Suprapubic skin (tissue), 4 donors: Measurements from ENCODE around the gene RASSF5. TPM values are rescaled to one million over a fixed set of nuclear protein-coding genes. Genes with fewer than 3 reads are reported as not detected.

Source experiments
- DNase-seq, 2 donors: peaks; one replicate each; pipeline ENCODE4 v3.0.0-alpha.2; 2019; ENCODE audit warnings: low spot score in 2 of 2
- H3K27ac ChIP-seq: fragments of 200-600 bp; sonication (generic); one replicate; pipeline ENCODE4 v1.5.1; 2019
- H3K27me3 ChIP-seq: fragments of 200-600 bp; sonication (generic); one replicate; pipeline ENCODE4 v1.5.1; 2019
- H3K36me3 ChIP-seq: fragments of 200-600 bp; sonication (generic); one replicate; pipeline ENCODE4 v1.5.1; 2019
- H3K4me1 ChIP-seq: fragments of 200-600 bp; sonication (generic); one replicate; pipeline ENCODE4 v1.5.1; 2019
- H3K4me3 ChIP-seq: fragments of 200-600 bp; sonication (generic); one replicate; pipeline ENCODE4 v1.5.1; 2019; ENCODE audit warnings: mild to moderate bottlenecking
- H3K9me3 ChIP-seq: fragments of 200-600 bp; sonication (generic); one replicate; pipeline ENCODE4 v1.5.1; 2019
- EP300 ChIP-seq: sonication (generic); formaldehyde crosslinking; IDR thresholded peaks from one replicate; pipeline ENCODE4 v1.6.1; 2017; ENCODE audit warnings: antibody characterized with exemption
- POLR2A ChIP-seq, 2 donors: fragments of 450-650 bp; IDR thresholded peaks; one replicate each; pipeline ENCODE4 v1.6.1; 2017; ENCODE audit warnings: antibody characterized with exemption in 2 of 2, mild to moderate bottlenecking in 2 of 2, moderate library complexity in 2 of 2
- POLR2AphosphoS5 ChIP-seq, 3 donors: sonication (generic); formaldehyde crosslinking; IDR thresholded peaks; one replicate each; pipeline ENCODE4 v1.6.1; 2017; ENCODE audit warnings: antibody characterized with exemption in 3 of 3
- WGBS: methylation state at CpG from one replicate; pipeline ENCODE4 v1.1.5; 2018; 5-methylcytosine and 5-hydroxymethylcytosine counted together
- total RNA-seq, 4 donors: library from RNA; depleted of rRNA; stranded (reverse); fragments of >200 nt; gene quantifications; one replicate each; pipeline ENCODE4 v1.1.0, GENCODE V29; 2016
- TF ChIP-seq, protein P1 (sequence below), 2 donors: fragments of 200-600 bp in 1 of 2; fragments of 450-650 bp in 1 of 2; sonication (generic) in 1 of 2; IDR thresholded peaks; one replicate each; pipeline ENCODE4 v1.5.1; 2016 to 2019; ENCODE audit warnings: antibody characterized with exemption in 2 of 2, mild to moderate bottlenecking in 1 of 2, moderate library complexity in 1 of 2

Gene RASSF5
- total RNA-seq, 4 donors from 2014 or later: 34.8 to 74.5 (median 64.9) TPM

DNA sequence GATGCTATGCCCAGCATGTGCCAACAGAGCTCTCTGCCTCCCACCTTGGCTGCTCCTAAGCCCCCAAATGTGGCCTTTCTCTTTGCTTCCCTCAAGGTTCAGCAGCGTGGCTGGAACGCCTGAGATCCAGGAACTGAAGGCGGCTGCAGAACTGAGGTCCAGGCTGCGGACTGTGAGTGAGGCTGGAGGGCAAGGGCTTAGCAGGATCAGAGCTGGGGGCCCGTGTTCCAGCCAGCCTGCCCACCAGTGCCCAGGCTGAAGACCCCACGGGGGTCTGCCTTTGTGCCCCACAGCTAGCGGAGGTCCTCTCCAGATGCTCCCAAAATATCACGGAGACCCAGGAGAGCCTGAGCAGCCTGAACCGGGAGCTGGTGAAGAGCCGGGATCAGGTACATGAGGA, 22.4 kb upstream of the RASSF5 start:
- Histone ChIP-seq H3K27me3 (no peaks in the 10 kb centered on the region), H3K9me3 (no peaks in the 10 kb centered on the region), H3K4me3 (no peak overlapping the region), H3K36me3 (peaks cover 31% of the 10 kb centered on the region), H3K27ac (no peak overlapping the region), H3K4me1 (peaks cover 30% of the 10 kb centered on the region)
- 95% methylated on average over 8 of the region's 10 CpGs for WGBS
- no peak for TF ChIP-seq POLR2AphosphoS5 (IDR thresholded peaks at IDR 0.05)
- no peak for TF ChIP-seq POLR2A (IDR thresholded peaks at IDR 0.05)
- TF ChIP-seq EP300: no peak
- TF ChIP-seq, protein P1, sequence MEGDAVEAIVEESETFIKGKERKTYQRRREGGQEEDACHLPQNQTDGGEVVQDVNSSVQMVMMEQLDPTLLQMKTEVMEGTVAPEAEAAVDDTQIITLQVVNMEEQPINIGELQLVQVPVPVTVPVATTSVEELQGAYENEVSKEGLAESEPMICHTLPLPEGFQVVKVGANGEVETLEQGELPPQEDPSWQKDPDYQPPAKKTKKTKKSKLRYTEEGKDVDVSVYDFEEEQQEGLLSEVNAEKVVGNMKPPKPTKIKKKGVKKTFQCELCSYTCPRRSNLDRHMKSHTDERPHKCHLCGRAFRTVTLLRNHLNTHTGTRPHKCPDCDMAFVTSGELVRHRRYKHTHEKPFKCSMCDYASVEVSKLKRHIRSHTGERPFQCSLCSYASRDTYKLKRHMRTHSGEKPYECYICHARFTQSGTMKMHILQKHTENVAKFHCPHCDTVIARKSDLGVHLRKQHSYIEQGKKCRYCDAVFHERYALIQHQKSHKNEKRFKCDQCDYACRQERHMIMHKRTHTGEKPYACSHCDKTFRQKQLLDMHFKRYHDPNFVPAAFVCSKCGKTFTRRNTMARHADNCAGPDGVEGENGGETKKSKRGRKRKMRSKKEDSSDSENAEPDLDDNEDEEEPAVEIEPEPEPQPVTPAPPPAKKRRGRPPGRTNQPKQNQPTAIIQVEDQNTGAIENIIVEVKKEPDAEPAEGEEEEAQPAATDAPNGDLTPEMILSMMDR (IDR thresholded peaks at IDR 0.05): no peak
- DNase-seq: no peak

DNA sequence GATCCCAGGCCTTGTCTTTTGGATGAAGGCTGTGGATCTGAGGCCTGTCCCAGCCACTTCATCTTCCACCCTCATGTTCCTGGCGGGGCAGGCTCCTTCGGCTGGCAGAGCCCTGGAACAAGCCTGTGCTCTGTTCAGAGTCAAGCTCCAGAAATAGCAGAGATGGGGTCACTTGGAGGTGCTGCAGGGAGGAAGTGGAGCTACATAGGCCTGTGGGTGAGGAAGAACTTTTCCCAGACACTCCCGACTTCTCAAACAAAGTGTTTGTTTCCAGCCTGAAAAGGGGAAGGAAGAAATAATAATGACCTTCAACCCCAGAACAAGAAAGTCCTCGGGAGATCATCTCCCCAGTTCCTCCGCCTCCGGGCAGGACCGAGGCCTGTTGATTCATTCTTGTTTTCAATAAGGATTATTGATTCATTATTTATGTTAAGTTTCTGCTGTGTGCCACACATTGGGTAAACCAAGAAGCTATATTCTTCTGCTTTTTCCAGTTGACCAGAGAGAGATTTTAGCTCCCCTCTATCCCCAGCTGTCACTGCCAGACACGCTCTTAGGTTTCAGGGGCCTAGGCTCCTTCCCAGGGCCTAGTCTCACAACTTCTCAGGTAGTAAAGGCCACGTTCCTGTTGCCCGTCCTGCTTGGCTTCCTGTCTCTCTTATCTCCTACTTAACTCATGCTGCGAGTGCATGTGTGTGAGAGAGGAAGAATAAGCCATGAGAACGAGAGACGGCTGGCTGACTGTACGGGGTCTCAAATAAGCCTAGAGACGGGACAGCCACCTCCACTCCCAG, 20.1 kb upstream of the RASSF5 start:
- TF ChIP-seq, protein P1 (IDR thresholded peaks at IDR 0.05): no peak
- Histone ChIP-seq H3K9me3 (no peaks in the 10 kb centered on the region), H3K4me3 (no peak overlapping the region), H3K27me3 (no peaks in the 10 kb centered on the region), H3K36me3 (peaks cover 41% of the 10 kb centered on the region), H3K27ac (no peak overlapping the region), H3K4me1 (peaks cover 17% of the 10 kb centered on the region)
- DNase-seq: no peak
- 83% methylated on average over 15 of the region's 15 CpGs for WGBS

DNA sequence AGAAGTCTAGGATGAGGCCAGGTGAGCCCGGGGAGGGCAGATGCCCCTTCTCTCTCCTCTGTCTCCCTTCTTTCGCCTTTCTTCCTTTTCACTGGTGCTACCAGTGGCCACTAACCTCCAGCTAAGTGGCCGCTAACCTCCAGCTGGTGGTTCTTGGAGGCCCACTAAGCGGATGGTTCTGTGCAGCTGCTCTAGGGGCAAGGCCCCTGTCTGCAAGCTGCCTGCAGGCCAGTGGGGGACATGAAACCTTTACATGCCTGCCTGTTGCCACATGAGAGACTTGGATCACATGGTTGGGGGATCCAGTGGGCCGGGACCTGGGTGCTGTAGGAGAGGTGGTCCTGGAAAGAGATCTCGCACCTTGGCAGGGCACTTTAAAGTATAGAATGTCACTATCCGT, 19.4 kb upstream of the RASSF5 start:
- Histone ChIP-seq H3K9me3 (no peaks in the 10 kb centered on the region), H3K4me1 (peaks cover 12% of the 10 kb centered on the region), H3K36me3 (peaks cover 49% of the 10 kb centered on the region), H3K27ac (no peak overlapping the region), H3K4me3 (no peak overlapping the region), H3K27me3 (no peaks in the 10 kb centered on the region)
- 90% methylated on average over 7 of the region's 7 CpGs for WGBS
- no peak for DNase-seq
- TF ChIP-seq POLR2AphosphoS5 (IDR thresholded peaks at IDR 0.05) (no peak), POLR2A (IDR thresholded peaks at IDR 0.05) (no peak), EP300 (no peak)
- TF ChIP-seq, protein P1 (IDR thresholded peaks at IDR 0.05): no peak

- Histone ChIP-seq H3K9me3 (no peaks in the 10 kb centered on the region), H3K4me1 (peaks cover 8% of the 10 kb centered on the region), H3K27me3 (no peaks in the 10 kb centered on the region), H3K27ac (no peak overlapping the region), H3K4me3 (no peak overlapping the region), H3K36me3 (peaks cover 54% of the 10 kb centered on the region)
- no peak for TF ChIP-seq POLR2A (IDR thresholded peaks at IDR 0.05)
- TF ChIP-seq, protein P1 (IDR thresholded peaks at IDR 0.05): no peak
- no peak for TF ChIP-seq POLR2AphosphoS5 (IDR thresholded peaks at IDR 0.05)
- TF ChIP-seq EP300: no peak
- DNase-seq: no peak
- 88% methylated on average over 3 of the region's 3 CpGs for WGBS
Observed at GRCh38 chr1:206488466-206488865, 18.9 kb upstream of the RASSF5 start.

- Histone ChIP-seq H3K4me3 (no peak overlapping the region), H3K36me3 (peaks cover 54% of the 10 kb centered on the region), H3K9me3 (no peaks in the 10 kb centered on the region), H3K4me1 (peaks cover 9% of the 10 kb centered on the region), H3K27me3 (no peaks in the 10 kb centered on the region), H3K27ac (no peak overlapping the region)
- no peak for TF ChIP-seq EP300
- TF ChIP-seq, protein P1 (IDR thresholded peaks at IDR 0.05): peak; percentile 77 to 94
- WGBS: 79% methylated on average over 15 of the region's 22 CpGs
- peak in 1 of 2 donors; percentile 80 for DNase-seq
Observed at GRCh38 chr1:206489980-206490770, 17.2 kb upstream of the RASSF5 start.
